Activated CD4-positive, alpha-beta memory T cell treated with anti-CD3 and anti-CD28 coated beads, Interleukin-2, amount 10 ng/mL, durations not matched to agents 7 days and 5 days (primary cell): ENCODE results near the gene SKI. TPM values are rescaled to one million over a fixed set of nuclear protein-coding genes. Genes with fewer than 3 reads are reported as not detected.

Source experiments
- CTCF ChIA-PET: fragments of 350-600 bp; sonication (Branson Sonifier 250); formaldehyde crosslinking; loops from one replicate; lab custom pipeline; 2021; ENCODE audit warnings: antibody characterized with exemption, inconsistent platforms; lab: Charles Lee
- POLR2A ChIA-PET: fragments of 350-600 bp; sonication (Branson Sonifier 250); formaldehyde crosslinking; loops from one replicate; lab custom pipeline; 2021; ENCODE audit warnings: antibody characterized with exemption; lab: Charles Lee
- DNase-seq: peaks from one replicate; pipeline ENCODE4 v3.0.0-alpha.2; 2020
- H3K27ac Mint-ChIP-seq: one replicate; pipeline ENCODE4 v1.8.0; 2021; ENCODE audit warnings: mild to moderate bottlenecking, mixed read lengths
- H3K27me3 Mint-ChIP-seq: one replicate; pipeline ENCODE4 v1.8.0; 2021; ENCODE audit warnings: mixed read lengths
- H3K36me3 Mint-ChIP-seq: one replicate; pipeline ENCODE4 v1.8.0; 2021; ENCODE audit warnings: low read depth, mixed read lengths
- H3K4me1 Mint-ChIP-seq: one replicate; pipeline ENCODE4 v1.8.0; 2021; ENCODE audit warnings: mixed read lengths
- H3K4me3 Mint-ChIP-seq: one replicate; pipeline ENCODE4 v1.8.0; 2021; ENCODE audit warnings: mild to moderate bottlenecking, mixed read lengths
- H3K9me3 Mint-ChIP-seq: one replicate; pipeline ENCODE4 v1.8.0; 2021; ENCODE audit warnings: mixed read lengths
- total RNA-seq, 2 experiments: library from RNA; stranded (reverse); gene quantifications; one replicate each; pipeline ENCODE4 v1.2.3, GENCODE V29; 2021

SKI gene
- total RNA-seq, 2 experiments from 2014 or later = 58.0 to 61.5 TPM

- Mint-ChIP-seq H3K27ac (no peak overlapping the region), H3K4me1 (peaks cover 38% of the 10 kb centered on the region)
These were observed 76.2 kb downstream of the SKI start for GRCh38 chr1:2304282-2304681.

GRCh38 chr1:2304921-2305681, 77.0 kb downstream of the SKI start:
- POLR2A ChIA-PET = no interaction called here
- CTCF ChIA-PET = interaction anchor here (1.6 kb wide), 1 partner anchor 11 kb away, joined by 4 read pairs; no protein-coding TSS in a partner anchor
- peaks cover 45% of the 10 kb centered on the region for H3K36me3 Mint-ChIP-seq
- no peaks in the 10 kb centered on the region for H3K9me3 Mint-ChIP-seq
- H3K27me3 Mint-ChIP-seq = no peaks in the 10 kb centered on the region
- DNase-seq = no peak
- no peak overlapping the region for H3K4me3 Mint-ChIP-seq
- H3K27ac Mint-ChIP-seq = no peak overlapping the region
- H3K4me1 Mint-ChIP-seq = peaks cover 30% of the 10 kb centered on the region

More at GRCh38 chr1:2304282-2304681, 76.2 kb downstream of the SKI start:
- no peak for DNase-seq
- POLR2A ChIA-PET = interaction anchor here (1.8 to 10.2 kb wide), 2 partner anchors 10 to 73 kb away, joined by 4 to 148 read pairs; partner anchors contain the start of gene SKI
- CTCF ChIA-PET = interaction anchor here (1.6 kb wide), 1 partner anchor 11 kb away, joined by 4 read pairs; no protein-coding TSS in a partner anchor
- Mint-ChIP-seq H3K27me3 (no peaks in the 10 kb centered on the region), H3K4me3 (no peak overlapping the region), H3K9me3 (no peaks in the 10 kb centered on the region), H3K36me3 (peaks cover 45% of the 10 kb centered on the region)

- H3K36me3 Mint-ChIP-seq = peaks cover 50% of the 10 kb centered on the region
- CTCF ChIA-PET = no interaction called here
- no peak overlapping the region for H3K27ac Mint-ChIP-seq
- no peak for DNase-seq
- peaks cover 19% of the 10 kb centered on the region for H3K4me1 Mint-ChIP-seq
- no peaks in the 10 kb centered on the region for H3K27me3 Mint-ChIP-seq
- no peak overlapping the region for H3K4me3 Mint-ChIP-seq
- H3K9me3 Mint-ChIP-seq = no peaks in the 10 kb centered on the region
- POLR2A ChIA-PET = no interaction called here
These were observed 78.2 kb downstream of the SKI start for GRCh38 chr1:2306151-2306978.

GRCh38 chr1:2307064-2307605, 79.0 kb downstream of the SKI start:
- H3K27me3 Mint-ChIP-seq = no peaks in the 10 kb centered on the region
- no peak overlapping the region for H3K27ac Mint-ChIP-seq
- H3K36me3 Mint-ChIP-seq = peaks cover 50% of the 10 kb centered on the region
- H3K4me3 Mint-ChIP-seq = no peak overlapping the region
- ChIA-PET CTCF (no interaction called here), POLR2A (no interaction called here)
- no peak for DNase-seq
- H3K4me1 Mint-ChIP-seq = peaks cover 15% of the 10 kb centered on the region
- no peaks in the 10 kb centered on the region for H3K9me3 Mint-ChIP-seq

GRCh38 chr1:2307972-2308371, 79.9 kb downstream of the SKI start:
- ChIA-PET POLR2A (interaction anchor here (0.7 kb wide), 1 partner anchor 79 kb away, joined by 3 read pairs; no protein-coding TSS in a partner anchor), CTCF (no interaction called here)
- no peak for DNase-seq
- Mint-ChIP-seq H3K9me3 (no peaks in the 10 kb centered on the region), H3K4me3 (no peak overlapping the region), H3K27ac (no peak overlapping the region), H3K27me3 (no peaks in the 10 kb centered on the region), H3K36me3 (peaks cover 50% of the 10 kb centered on the region), H3K4me1 (peaks cover 15% of the 10 kb centered on the region)

GRCh38 chr1:2308844-2309243, 80.7 kb downstream of the SKI start:
- H3K9me3 Mint-ChIP-seq = no peaks in the 10 kb centered on the region
- ChIA-PET POLR2A (interaction anchor here (0.7 kb wide), 1 partner anchor 80 kb away, joined by 3 read pairs; no protein-coding TSS in a partner anchor), CTCF (interaction anchor here (0.6 to 1.7 kb wide), 3 partner anchors 18 to 80 kb away, joined by 3 to 7 read pairs (median 3); no protein-coding TSS in a partner anchor)
- no peak overlapping the region for H3K4me3 Mint-ChIP-seq
- no peak overlapping the region for H3K27ac Mint-ChIP-seq
- DNase-seq = no peak
- H3K4me1 Mint-ChIP-seq = peaks cover 16% of the 10 kb centered on the region
- H3K36me3 Mint-ChIP-seq = peaks cover 41% of the 10 kb centered on the region
- H3K27me3 Mint-ChIP-seq = no peaks in the 10 kb centered on the region

DNA sequence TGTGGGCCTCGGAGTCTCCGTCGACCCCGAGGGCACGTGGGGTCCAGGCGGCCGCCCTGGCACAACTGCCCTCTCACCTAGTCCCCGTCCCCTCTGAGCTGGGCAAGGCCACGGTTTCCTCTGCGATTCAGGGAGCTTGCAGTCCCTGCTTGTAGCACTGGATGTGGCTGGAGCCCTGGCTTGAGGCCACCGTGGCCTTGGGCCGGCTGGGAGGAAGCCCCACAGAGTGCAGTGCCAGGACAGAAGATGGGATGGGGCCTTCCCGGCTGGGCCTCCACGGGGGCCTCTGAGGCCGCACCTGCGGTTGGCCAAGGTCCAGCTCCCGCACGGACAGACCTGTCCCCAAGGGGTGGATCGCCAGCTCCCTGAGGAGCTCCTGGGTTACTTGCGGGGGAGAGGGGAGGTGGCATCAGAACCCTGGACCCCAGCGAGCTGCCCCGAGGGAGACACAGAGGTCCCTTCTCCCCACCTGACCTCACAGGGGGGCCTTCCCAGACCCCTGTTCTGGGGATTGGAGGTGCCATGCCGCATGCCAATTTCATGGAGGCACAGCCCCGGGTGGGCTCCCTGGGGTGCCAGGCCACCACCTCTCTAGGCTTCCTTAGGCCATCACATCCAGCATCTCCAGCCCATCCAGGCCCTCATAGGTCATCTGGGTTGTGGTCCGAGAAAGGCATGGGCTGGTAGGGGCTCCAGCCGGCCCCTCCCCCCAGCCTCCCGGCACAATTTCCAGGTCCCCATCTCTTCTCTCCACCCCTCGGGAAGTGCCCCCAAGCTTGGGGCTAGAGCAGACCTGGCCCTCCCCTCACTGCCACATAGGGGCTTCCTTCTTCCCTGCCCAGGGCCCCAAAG, 82.4 kb downstream of the SKI start:
- Mint-ChIP-seq H3K27me3 (no peaks in the 10 kb centered on the region), H3K36me3 (peaks cover 30% of the 10 kb centered on the region), H3K4me1 (peaks cover 16% of the 10 kb centered on the region), H3K4me3 (no peak overlapping the region), H3K9me3 (no peaks in the 10 kb centered on the region), H3K27ac (peak overlapping the region; percentile 35)
- DNase-seq = no peak
- ChIA-PET POLR2A (interaction anchor here (1.2 to 6.5 kb wide), 3 partner anchors 10 to 77 kb away, joined by 5 to 49 read pairs (median 8); no protein-coding TSS in a partner anchor), CTCF (interaction anchor here (0.6 to 1.7 kb wide), 3 partner anchors 77 to 492 kb away, joined by 3 to 10 read pairs (median 7); no protein-coding TSS in a partner anchor)

DNA sequence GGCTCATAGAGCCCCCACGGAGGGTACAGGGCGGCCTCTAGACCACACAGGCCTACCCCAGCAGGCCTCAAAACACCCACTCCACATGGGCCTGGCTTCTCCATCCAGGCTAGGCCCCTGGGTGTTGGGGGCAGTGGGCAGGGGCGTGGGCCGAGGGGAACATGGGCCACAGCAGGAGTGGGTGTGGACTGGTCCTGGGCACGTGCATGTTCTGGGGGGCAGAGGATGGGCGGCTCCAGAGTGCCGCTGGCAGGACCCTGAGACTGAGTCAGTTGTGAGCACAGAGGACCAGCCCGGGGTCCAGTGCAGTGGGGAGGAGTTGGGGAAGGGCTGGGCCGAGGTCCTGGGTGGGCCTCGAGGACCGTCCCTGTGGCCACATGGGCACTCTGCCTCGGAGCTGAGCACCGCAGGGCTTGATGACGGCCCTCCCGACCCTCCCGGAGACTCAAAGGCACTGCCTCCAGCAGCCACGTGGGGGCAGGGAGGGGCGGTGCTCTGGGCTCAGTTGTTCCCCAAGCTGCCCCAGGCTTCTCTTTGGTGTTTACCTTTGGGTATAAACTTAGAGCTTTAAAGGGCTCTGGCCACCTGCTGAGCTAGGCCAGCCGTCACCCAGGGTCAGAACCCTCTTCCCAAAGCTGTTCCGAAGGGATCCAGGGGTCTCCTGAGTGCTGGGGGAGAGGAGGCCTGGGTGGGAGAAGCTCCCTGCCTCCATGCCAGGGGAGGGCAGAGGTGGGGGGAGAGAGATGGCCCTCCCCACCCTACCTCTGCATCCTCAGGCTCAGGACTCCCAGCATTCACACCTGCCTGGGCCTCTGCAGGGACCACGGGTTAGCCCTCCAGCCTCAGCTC, 83.3 kb downstream of the SKI start:
- H3K9me3 Mint-ChIP-seq = no peaks in the 10 kb centered on the region
- peak; percentile 60 for DNase-seq
- H3K4me3 Mint-ChIP-seq = no peak overlapping the region
- CTCF ChIA-PET = interaction anchor here (0.6 to 1.6 kb wide), 10 partner anchors 11 to 493 kb away, joined by 3 to 11 read pairs (median 4); partner anchors contain the start of gene FAAP20
- no peaks in the 10 kb centered on the region for H3K27me3 Mint-ChIP-seq
- H3K4me1 Mint-ChIP-seq = peaks cover 15% of the 10 kb centered on the region
- H3K27ac Mint-ChIP-seq = peak overlapping the region; percentile 35
- POLR2A ChIA-PET = interaction anchor here (0.7 to 6.5 kb wide), 11 partner anchors 11 to 116 kb away, joined by 3 to 49 read pairs (median 5); partner anchors contain the start of gene FAAP20
- peaks cover 26% of the 10 kb centered on the region for H3K36me3 Mint-ChIP-seq

DNA sequence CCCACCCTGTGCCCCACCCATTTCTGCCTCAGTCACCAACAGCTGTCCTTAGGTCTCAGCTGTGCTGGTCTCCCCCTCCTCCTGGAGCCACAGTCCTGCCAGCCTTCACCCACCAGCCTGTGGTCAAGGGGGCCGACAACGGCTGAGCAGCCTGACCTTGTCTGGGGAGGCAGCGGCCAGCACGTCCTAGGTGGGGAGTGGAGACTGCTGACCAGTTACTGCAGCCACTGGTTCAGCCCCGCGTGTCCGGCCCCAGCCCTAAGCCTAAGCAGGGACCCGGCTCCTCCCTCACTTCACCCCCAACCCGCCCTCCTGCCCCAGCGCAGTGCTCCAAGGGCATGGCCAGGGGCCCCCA, 84.0 kb downstream of the SKI start:
- no peaks in the 10 kb centered on the region for H3K27me3 Mint-ChIP-seq
- peaks cover 22% of the 10 kb centered on the region for H3K36me3 Mint-ChIP-seq
- POLR2A ChIA-PET = interaction anchor here (0.8 to 6.5 kb wide), 10 partner anchors 10 to 117 kb away, joined by 3 to 49 read pairs (median 5); partner anchors contain the start of gene FAAP20
- no peak overlapping the region for H3K27ac Mint-ChIP-seq
- H3K9me3 Mint-ChIP-seq = no peaks in the 10 kb centered on the region
- CTCF ChIA-PET = interaction anchor here (0.9 to 1.6 kb wide), 9 partner anchors 11 to 172 kb away, joined by 3 to 11 read pairs (median 4); partner anchors contain the start of gene FAAP20
- DNase-seq = no peak
- H3K4me3 Mint-ChIP-seq = no peak overlapping the region
- H3K4me1 Mint-ChIP-seq = peaks cover 15% of the 10 kb centered on the region

DNA sequence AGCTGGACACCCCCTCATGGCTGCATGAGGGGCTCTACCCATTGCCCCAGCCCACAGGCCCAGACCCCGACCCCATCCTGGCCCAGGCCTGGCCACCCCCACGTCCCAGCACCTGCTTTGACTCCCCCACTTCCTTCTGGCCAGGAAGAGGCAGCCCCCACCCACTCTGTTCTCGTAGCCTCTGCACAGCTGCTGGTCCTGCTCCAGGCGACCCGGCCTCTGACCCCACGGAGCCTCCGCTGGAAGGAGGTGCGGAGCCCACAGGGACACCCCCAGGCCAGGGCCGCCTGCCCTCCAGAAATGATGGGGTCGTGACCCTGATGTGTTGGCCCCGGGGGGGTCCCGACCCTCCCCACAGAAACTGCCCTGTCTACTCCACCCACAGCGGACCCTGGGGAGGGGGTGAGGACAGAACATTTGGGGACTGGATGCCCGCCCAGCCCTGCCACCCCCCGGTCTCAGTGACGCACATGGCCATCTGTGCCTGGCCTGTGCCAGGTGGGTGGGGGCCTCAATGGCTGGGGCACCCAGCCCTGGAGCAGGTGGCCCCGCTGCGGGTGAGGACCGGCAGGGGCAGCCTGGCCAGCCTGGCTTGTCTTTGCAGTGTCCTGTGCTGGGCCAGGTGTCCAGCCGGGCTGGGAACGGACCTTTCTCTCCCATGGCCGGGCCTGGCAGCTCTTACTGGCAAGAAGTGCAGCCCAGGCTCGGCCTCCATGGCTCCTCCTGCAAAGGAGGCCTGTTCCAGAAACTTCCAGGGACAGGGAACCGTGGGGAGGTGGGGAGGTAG, 84.6 kb downstream of the SKI start:
- DNase-seq = no peak
- H3K36me3 Mint-ChIP-seq = peaks cover 17% of the 10 kb centered on the region
- CTCF ChIA-PET = interaction anchor here (0.9 to 1.6 kb wide), 7 partner anchors 21 to 138 kb away, joined by 3 to 10 read pairs (median 4); partner anchors contain the start of gene FAAP20
- no peak overlapping the region for H3K27ac Mint-ChIP-seq
- POLR2A ChIA-PET = interaction anchor here (1.2 to 6.5 kb wide), 6 partner anchors 12 to 117 kb away, joined by 3 to 49 read pairs (median 8); no protein-coding TSS in a partner anchor
- peaks cover 15% of the 10 kb centered on the region for H3K4me1 Mint-ChIP-seq
- no peaks in the 10 kb centered on the region for H3K27me3 Mint-ChIP-seq
- H3K4me3 Mint-ChIP-seq = no peak overlapping the region
- H3K9me3 Mint-ChIP-seq = no peaks in the 10 kb centered on the region
